Heart left ventricle (tissue), 13 donors: ENCODE data around the gene KRT1.

ENCODE experiments used
- POLR2A ChIP-seq, 2 donors: fragments of 450-650 bp; IDR thresholded peaks; one replicate each; pipeline ENCODE4 v1.6.1; 2017; ENCODE audit warnings: antibody characterized with exemption in 2 of 2, mild to moderate bottlenecking in 2 of 2, moderate library complexity in 2 of 2
- TF ChIP-seq, protein P1 (sequence below), 12 donors: fragments of 200-600 bp; sonication (generic) in 4 of 12; IDR thresholded peaks; one replicate each; pipeline versions ENCODE4 v1.5.0 to v1.8.0; 2018 to 2022; ENCODE audit warnings: antibody characterized with exemption in 12 of 12, mild to moderate bottlenecking in 5 of 12
- donor health status: ischemic (EF 13 %, LVEDD 7.1; RV severe dilation, severe dysfunction).
- donor health status: DM: no; HTN: yes; CAD: no.
- donor health status: DM: no; HTN: no; CAD: no.
- donor health status: ischemic (EF 25% LVEDD 6.9; RV normal size, moderate dysfunction).
- donor health status: ischemic (EF 25% LVEDD 5.7; RV mildly dilated, moderate dysfunction).
- donor health status: ischemic (EF 35%, LVEDD 5.7; RV mildly dilated, moderate dysfunction).
- donor health status: nonischemic (EF 11% LVEDD 7.7; RV severe dilation, severe dysfunction).
- donor health status: DM: yes; HTN: yes; CAD: no.
- donor health status: PGD.
- donor health status: ischemic (EF 29% LVEDD 5.4; RV normal size, mild dysfunction).
- donor health status: nonischemic (EF 23%, LVEDD 6.1; RV moderate dilation, normal function).

DNA sequence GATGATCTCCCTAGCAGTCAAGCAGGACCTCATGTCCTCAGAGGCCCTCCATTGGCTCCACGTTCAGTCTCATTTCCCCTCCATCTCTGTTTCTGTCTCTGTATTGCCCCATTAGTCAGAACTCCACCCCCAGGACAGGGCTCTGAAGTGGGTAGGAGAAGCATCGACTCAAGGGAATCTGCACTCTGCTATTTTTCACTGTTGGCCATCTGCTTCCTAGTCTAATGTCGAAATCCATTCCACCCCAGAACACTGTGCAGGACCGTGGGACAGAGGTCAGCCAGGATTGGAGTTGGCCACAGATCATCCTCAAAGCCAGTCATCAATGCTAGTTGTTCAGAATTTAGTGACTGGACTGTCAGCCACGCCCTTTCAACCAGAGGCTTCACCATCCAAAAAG is 13.1 kb upstream of the KRT1 start:
- TF ChIP-seq, protein P1, sequence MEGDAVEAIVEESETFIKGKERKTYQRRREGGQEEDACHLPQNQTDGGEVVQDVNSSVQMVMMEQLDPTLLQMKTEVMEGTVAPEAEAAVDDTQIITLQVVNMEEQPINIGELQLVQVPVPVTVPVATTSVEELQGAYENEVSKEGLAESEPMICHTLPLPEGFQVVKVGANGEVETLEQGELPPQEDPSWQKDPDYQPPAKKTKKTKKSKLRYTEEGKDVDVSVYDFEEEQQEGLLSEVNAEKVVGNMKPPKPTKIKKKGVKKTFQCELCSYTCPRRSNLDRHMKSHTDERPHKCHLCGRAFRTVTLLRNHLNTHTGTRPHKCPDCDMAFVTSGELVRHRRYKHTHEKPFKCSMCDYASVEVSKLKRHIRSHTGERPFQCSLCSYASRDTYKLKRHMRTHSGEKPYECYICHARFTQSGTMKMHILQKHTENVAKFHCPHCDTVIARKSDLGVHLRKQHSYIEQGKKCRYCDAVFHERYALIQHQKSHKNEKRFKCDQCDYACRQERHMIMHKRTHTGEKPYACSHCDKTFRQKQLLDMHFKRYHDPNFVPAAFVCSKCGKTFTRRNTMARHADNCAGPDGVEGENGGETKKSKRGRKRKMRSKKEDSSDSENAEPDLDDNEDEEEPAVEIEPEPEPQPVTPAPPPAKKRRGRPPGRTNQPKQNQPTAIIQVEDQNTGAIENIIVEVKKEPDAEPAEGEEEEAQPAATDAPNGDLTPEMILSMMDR (IDR thresholded peaks at IDR 0.05), result no peak
- no peak for TF ChIP-seq POLR2A (IDR thresholded peaks at IDR 0.05)
